Measurements from ENCODE around the gene YBX2.

YBX2 gene

DNA sequence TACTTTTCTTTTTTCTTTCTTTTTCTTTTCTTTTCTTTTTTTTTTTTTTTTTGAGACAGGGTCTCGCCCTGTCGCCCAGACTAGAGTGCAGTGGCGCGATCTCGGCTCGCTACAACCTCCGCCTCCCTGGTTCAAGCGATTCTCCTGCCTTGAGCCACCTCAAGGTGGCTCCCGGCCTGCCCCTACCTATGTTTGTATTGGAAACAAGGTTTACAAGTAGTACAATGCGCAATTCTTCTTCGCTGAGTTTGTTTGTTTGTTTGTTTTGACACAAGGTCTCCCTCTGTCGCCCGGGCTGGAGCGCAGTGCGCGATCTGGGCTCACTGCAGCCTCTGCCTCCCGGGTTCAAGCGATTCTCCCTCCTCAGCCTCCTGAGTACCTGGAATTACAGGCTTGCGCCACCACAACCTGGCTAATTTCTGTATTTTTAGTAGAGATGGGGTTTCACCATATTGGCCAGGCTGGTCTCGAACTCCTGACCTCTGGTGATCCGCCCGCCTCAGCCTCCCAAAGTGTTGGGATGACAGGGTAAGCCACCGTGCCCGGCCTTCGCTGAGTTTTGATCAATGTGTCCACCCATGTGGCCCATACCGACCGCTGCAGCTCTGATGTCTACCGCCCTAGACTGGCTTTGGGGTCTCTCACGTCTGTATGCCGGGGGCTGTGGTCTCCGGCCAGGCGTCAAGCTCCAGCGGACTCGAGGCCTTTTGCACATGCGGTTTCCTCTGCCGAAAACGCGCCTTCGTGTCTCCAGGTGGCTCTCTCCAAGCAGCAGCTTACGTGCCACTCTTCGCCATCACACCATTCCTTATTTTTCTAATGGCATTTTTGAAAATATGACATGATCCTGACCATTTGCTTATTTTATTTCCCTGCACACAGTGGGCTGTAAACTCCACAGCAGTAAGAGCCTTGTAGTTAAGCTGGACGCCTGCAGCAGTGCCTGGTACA lies 1.1 kb upstream of the YBX2 start:
- DNase-seq: no peak

DNA sequence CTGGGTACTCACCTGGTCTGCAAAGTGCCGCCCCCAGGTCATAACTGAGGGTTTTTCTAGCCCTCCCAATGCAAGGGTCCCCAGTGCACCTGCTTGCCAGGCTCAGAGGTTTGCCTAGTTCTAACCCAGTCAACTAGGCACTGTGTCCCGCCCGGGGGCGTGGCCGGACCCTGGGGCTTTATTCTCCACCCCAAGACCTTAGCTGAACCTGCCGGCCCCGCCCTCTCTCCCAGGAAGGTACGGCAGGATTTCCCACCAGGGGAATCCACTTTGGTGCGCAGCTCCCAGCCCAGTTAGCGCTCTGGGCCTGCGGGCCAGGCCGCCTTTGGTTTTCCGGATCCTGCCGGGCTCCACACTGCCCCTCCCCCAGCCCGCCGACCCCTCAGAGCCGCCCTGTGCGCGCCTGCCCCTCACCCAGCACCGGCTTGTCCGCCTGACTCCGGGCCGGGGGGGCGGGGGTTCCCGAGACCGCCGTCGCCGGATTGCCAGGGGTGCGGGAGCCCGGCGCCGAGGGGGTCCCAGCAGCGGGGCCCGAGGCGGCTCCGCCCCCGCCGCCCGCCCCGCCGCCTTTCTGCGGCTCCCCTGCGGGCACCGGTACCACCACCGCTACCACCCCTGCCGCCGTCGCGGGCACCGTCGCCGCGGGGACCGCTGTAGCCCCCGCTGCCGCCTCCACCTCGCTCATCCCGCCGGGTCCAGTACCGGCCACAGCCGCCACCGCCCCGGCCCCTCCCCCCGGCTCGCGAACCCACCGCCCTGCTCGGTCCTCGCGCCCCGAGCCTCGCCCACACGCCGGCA lies 424 bp downstream of the YBX2 start:
- no peak for DNase-seq

DNA sequence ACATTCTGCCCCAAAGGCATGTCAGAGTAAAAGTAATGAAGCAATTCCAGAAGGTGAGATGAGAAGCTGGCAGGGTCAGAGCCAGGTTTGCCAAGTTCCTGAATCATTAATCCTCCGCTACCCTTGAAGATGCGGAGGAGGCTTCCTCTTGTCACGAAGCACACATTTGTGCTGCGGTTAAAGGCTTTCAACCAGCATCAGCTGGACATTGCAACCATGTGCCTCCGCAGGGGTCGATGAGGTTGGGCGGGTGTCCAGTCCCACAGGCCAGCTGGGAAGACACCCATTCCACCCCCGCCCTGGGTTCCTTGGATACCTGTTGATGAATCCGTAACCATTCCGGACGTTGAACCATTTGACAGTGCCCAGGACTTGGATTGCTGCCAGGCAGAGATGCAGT lies 1.3 kb downstream of the YBX2 start:
- DNase-seq: no peak

- no peak for DNase-seq
Observed at GRCh38 chr17:7292729-7293128, 1.7 kb downstream of the YBX2 start.

- no peak for DNase-seq
Observed at GRCh38 chr17:7292194-7292593, 2.2 kb downstream of the YBX2 start.

DNA sequence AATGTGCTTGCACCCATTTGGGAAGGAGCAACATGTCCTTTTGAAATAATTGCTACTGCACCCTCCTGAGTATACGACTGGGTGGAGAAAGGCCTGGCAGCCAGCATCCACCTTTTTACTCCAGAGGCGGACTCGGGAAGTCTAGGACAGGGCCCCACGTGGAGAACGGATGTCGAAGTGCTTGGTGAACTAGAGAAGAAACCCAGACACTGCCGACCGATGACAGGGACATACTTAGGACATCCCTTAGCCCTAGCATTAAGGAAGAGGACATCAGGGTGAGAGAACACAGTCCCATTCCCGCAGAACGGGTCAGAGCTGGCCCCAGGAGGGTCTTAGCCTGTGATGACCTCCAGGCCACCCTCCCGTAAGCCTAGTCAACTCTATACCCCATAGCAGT lies 3.8 kb downstream of the YBX2 start:
- no peak for DNase-seq

DNA sequence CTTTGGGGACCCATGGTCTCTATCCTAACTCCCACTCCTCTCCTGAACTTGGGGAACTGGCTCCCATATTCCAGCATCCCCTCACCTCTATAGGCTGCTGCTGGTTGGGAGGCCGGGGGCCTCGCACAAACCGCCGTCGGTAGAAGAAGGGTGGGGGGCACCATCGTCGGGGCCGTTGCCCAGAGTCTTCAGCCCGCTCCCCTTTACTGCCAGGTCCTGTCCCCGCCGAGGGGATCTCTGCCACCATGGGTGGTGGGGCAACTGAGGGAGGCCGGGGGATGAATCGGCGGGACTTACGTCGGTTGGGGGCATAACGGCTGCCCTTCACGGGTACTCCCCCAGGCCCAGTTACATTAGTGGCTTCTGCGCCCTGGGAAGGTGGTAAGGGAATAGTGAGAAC lies 4.3 kb downstream of the YBX2 start:
- no peak for DNase-seq

GRCh38 chr17:7289256-7290032 lies 5.0 kb downstream of the YBX2 start:
- DNase-seq: no peak

GRCh38 chr17:7285679-7286078 lies 8.8 kb downstream of the YBX2 start:
- no peak for DNase-seq

DNA sequence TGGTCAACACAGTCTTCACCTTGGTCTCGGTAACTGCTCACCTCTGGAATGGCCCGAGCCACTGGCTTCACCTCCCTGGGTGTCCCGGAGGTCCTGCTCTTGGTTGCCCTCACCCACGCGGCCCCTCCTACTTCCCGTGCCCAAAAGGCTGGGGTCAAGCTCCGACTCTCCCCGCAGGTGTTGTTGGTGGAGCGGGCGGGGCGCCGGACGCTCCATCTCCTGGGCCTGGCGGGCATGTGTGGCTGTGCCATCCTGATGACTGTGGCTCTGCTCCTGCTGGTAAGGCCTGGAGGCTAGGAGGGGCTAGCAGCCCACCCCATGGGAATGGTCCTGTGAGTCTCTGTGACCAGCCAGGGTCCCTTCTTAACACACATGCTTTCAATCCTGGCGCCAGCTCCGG lies 9.5 kb downstream of the YBX2 start:
- no peak for DNase-seq

DNA sequence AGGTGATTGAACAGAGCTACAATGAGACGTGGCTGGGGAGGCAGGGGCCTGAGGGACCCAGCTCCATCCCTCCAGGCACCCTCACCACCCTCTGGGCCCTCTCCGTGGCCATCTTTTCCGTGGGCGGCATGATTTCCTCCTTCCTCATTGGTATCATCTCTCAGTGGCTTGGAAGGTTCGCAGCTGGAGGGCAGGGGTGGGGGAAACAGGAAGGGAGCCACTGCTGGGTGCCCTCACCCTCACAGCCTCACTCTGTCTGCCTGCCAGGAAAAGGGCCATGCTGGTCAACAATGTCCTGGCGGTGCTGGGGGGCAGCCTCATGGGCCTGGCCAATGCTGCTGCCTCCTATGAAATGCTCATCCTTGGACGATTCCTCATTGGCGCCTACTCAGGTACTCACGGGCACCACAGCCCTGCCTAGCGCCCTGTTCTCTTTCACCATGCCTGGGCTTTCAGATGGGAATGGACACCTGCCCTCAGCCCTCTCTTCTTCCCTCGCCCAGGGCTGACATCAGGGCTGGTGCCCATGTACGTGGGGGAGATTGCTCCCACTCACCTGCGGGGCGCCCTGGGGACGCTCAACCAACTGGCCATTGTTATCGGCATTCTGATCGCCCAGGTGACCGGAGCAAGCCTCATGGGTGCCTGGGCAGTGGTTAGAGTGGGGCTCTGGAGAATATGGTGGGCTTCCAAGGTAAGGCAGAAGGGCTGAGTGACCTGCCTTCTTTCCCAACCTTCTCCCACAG lies 10.8 kb downstream of the YBX2 start:
- no peak for DNase-seq

- no peak for DNase-seq
Observed at GRCh38 chr17:7282752-7283321, 11.6 kb downstream of the YBX2 start.

DNA sequence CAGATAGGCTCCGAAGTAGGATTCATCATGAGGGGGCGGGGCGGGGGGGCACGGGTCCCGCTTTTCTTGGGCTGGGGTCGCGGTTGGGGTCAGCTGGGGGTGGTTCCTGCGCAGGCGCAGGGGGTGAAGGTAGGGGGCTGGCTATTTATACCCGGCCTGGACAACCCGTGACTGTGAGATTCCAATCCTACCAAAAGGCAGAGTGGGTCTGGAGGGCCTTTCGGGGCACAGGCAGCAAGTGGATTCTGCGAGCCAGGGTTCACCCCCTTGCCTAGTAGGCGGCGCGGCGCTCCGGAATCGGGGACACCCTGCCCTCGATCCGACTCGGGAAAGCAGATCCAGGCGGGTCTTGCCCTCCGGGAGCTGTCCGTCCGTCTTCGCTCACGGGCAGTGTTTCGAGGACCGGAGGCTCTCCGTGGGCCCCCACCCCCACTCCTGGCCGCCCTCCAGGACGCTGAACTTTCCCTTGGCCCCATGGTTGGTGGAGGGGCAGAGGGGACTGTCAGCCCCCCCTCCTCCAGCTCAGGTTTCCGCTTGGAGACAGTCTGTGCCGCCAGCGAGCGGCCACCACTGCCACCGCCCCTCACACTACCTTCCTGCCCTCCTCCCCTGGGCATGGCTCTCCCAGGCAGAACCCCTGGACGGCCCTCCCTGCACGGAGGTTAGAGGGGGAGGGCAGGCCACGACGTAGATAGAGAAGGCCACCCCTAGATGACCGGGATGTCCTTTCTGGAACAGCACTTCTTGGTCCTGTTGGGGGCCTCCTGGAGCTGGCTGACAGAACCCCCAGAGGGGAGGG lies 12.3 kb downstream of the YBX2 start:
- DNase-seq: no peak

- peak; percentile 94 for DNase-seq
Observed at GRCh38 chr17:7281074-7281952, 13.1 kb downstream of the YBX2 start, which contains the start of gene SLC2A4. Gene SLC2A4 (plus strand): TSS chr17:7281718. CDS start chr17:7281935, 217 bp downstream.

DNA sequence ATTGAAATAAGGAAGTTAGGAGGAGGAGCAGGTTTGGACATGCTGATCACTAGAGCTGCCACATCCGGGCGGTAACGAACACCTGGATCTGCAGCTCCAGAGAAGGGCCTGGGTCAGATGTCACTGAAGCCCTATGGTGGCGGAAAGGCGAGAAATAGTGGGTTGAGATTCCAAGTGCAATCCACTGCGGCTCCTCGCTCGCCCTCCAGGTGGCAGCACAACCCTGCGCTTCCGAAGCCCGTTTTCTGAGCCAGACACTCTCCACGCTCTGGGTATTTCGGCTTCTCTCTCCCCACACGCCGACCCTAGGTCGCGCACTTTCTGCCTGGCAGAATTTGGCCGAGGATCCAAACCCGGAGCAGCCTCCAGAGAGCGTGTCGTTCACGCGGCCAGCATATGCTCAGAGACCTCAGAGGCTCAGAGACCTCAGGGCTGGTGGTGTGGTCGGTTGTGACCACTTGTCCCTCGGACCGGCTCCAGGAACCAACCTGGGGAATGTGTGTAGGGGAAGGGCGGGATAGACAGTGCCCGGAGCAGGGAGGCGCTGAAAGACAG lies 13.8 kb downstream of the YBX2 start:
- DNase-seq: peak; percentile 81

GRCh38 chr17:7279448-7279847 lies 15.0 kb downstream of the YBX2 start:
- DNase-seq: no peak

- no peak for DNase-seq
Observed at GRCh38 chr17:7266784-7267183, 27.7 kb downstream of the YBX2 start.

- DNase-seq: no peak
Observed at GRCh38 chr17:7263801-7264078, 30.7 kb downstream of the YBX2 start.

DNA sequence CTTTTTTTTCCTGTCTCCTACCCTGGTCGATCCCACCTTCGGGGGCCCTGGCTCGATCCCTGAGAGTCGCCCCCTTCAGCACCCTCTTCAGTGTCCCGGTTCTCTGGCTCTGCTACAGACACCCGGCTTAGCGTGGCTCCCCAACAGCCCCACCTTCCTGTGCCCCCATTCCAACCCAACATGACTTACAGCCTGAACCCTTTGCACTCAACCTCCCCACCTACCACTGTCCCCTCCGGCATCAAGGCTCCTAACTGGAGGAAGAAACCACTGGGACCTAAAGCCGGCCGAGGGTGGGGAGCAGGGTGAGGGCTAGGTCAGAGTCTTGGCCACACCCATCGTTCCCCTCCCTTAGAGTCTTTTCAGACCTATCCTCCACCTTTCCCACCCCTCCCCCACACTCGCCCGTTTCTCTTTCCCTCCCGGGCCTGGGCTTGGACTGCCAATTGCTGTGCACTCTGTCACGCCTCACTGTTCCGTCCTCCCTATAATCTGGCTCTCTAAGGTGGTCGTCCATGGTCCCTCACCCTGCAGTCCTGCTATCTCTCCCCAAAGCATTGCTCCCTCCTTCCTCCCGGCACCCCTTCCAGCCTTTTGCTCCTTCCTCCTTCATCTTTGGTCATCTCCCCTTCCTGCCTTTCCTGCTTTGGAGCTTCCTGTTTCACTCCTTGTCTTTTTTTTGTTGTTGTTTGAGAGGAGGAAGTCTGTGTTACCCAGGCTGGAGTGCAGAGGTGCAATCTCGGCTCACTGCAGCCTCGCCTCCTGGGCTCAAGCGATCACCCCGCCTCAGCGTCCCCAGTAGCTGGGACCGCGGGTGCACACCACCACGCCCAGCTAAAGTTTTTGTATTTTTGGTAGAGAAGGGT lies 31.3 kb downstream of the YBX2 start:
- DNase-seq: no peak

Measured in activated CD4-positive, alpha-beta T cell treated with anti-CD3 and anti-CD28 coated beads, Interleukin-10, Interleukin-2, amounts not matched to agents 100 ng/mL and 50 ng/mL, durations not matched to agents 16 hours and 8 hours (primary cell).